Vagina (tissue), 2 donors: Measurements from ENCODE around the gene KLHDC9.

ENCODE experiments used
- CTCF ChIP-seq, 3 experiments: fragments of 450-650 bp in 2 of 3; fragments of 200-600 bp in 1 of 3; sonication (generic) in 1 of 3; IDR thresholded peaks; one replicate each; pipeline ENCODE4 v1.5.1; 2017 to 2019; ENCODE audit warnings: antibody characterized with exemption in 3 of 3, mild to moderate bottlenecking in 2 of 3, moderate library complexity in 2 of 3
- POLR2A ChIP-seq, 2 donors: fragments of 450-650 bp; IDR thresholded peaks; one replicate each; pipeline ENCODE4 v1.6.1; 2017; ENCODE audit warnings: antibody characterized with exemption in 2 of 2, mild to moderate bottlenecking in 2 of 2, moderate library complexity in 2 of 2

GRCh38 chr1:161091093-161091492 lies 7.1 kb upstream of the KLHDC9 start:
- TF ChIP-seq CTCF (IDR thresholded peaks at IDR 0.05) (no peak), POLR2A (IDR thresholded peaks at IDR 0.05) (no peak)
